Glomerular endothelial cell (primary cell): ENCODE measurements around the gene KRT35. TPM values are rescaled to one million over a fixed set of nuclear protein-coding genes. Genes with fewer than 3 reads are reported as not detected.

Experiments used
- DNase-seq: peaks from one replicate; pipeline ENCODE4 v3.0.0-alpha.2; 2011; ENCODE audit warnings: low read depth, low spot score; ENCODE audit errors: extremely low read depth
- total RNA-seq: library from RNA; depleted of rRNA; stranded (reverse); fragments of >200 nt; gene quantifications from 2 replicates; pipeline ENCODE4 v1.2.3, GENCODE V29; 2015

KRT35 gene
- not detected in 2 replicates for total RNA-seq

DNA sequence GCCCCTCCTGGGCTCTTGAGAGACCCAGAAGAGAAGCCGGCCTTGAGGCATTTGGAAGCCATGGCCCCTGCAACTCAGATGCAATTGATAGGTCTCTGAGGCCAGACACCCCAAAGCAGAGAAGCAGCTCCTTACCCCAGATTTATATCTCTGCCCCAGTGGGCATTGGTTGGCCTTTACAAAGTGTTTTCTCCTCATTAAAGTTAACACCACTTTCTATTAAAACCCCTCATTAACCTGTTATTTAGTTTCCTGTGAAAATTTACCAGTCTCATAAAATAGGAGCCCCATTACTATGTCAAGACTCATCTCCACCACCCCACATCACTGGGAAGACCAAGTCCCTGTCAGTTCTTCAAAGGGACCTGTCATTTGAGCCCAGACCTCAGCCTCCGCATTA is at the start of gene KRT35:
KRT35 (minus strand) TSS at position 116 of the 400 bp plus-strand sequence; CDS start at position 62, 54 bp downstream.
- no peak for DNase-seq

DNA sequence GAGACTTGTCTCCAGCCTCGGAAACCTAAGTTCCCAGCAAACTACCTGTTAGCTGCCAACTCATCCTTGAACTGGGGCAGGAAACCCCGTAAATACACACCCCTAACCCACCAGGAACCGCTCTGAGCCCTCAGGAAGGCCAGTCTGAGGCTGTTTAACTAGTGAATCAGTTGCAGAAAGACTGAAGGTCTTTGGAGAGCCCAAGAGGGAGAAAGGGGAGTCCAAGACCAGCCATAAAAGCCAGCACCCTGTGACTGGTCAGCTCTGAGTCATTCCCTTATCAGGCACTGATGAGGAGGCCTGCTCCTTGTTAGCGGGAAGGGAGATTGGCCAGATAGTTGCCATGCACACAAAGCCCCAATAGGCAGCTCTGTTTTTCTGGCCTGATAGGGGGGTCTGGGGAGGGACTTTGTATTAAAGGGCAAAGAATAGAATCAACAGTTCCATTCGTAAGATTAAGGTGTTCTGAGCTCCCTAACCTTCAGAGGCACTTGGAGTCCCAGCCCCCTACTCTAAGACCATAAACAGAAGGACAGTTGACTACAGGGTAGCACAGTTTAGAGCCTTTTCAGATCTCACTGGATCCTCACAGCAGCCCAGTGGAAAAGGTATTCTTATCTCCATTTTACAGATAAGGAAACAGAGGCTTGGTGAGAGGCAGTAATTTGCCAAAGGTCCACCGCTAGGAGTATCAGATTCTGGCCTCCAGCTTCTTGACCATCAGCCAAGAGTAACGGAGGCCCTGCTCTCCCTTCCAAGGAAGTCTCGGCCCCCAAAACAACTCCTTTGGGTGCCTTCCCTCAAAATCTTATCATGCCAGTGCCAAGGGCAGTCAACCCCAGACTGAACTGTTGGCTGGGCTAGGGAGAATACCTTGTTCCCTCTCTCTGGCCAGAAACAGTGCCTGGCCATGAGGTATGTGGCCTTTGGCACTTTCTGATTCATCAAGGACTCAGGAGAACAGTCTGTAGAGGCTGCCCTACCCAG is 49.4 kb upstream of the KRT35 start:
- peak; percentile 65 for DNase-seq

DNA sequence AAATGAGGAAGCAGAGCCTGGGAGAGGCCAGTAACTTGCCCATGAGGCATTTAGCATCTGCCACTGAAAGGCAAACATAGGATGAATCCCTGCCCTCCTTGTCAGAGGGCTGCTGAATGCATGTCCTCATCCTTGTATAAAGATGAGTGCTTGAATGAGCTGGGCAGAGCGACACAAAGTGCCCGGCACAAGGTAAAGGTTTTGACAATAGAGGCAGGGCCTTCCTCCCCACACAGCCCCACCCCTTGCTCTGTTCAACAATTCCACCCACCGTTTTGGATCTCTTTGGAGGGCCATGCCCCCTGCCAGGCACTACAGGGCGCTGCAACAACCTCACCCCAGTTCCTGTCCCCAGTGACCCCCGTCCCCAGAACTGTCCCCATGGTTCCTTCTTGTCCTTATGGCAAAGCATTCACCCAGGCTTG is 48.6 kb upstream of the KRT35 start:
- no peak for DNase-seq

DNA sequence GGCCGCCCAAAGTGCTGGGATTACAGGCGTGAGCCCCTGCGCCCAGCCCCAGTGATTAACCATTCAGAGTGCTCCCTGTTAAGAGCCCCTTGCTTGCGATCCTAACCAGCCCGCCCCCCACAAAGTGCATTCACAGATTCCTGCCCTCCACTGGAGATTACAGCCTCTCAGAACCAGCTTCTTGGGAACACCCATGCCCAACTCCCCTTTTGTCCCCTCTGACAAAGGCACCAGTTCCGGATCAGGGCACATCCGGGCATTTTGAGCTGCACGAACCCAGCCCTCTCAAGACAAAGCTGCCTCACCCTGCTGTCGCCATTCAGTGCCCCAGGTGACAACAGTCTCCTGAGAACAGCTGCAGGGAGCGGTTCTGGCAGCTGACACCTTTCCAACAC is 48.0 kb upstream of the KRT35 start:
- DNase-seq, result no peak

DNA sequence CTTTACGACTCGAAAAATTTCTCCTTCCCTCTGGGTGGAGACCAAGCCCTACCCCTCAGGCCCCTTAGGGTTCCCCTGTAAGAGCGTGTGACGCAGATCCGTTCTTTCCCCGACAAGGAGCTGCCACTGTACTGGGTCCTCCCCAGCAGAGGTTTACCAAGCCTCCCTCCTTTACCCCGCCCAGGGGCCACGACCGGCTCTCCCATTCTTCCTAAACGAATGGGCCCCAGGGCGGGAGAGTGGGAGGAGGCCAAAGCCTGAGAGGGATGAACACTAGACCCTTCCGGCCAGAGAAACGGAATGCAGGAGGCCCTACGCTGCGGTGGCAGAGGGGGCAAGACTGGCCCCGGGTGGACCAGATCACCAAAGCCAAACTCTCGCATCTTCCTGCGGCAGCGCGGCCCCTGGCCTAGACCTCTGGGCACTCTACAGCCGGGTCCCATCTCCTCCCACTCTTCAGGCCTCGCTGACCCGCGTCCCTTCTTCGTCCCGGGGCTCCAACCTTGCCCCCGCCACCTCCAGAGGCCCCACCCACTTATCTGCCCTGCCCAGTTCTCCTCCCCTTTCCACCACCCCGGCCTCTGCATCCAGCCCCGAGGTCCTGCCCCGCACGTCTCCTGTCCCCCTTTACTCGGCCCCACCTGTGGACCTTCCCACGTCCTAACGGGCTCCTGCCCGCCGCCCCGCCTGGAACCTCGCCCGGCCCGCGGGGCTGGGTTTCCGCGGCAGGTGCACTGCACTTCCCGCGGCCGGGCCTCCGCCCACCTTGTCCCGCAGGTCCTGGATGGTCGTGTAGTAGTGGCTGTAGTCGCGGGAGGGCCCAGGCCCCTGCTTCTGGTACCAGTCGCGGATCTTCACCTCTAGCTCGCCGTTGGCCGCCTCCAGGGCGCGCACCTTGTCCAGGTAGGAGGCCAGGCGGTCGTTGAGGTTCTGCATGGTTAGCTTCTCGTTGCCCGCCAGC is 46.4 kb upstream of the KRT35 start:
- no peak for DNase-seq

DNA sequence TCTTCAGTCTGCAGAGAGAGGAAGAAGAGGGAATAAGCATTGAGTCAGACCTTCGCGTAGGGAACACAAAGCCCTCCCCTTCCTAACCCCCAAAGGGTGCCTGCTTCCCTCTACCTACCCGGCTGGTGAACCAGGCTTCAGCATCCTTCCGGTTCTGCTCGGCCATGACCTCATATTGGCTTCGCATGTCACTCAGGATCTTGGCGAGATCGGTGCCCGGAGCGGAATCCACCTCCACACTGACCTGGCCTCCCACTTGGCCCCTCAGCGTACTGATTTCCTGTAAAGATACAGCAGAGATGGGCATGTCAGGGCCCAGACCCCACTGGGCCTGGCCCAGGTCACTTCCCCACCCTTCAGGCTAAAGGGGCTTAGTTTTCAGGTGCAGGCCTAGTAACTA is 43.3 kb upstream of the KRT35 start:
- no peak for DNase-seq

DNA sequence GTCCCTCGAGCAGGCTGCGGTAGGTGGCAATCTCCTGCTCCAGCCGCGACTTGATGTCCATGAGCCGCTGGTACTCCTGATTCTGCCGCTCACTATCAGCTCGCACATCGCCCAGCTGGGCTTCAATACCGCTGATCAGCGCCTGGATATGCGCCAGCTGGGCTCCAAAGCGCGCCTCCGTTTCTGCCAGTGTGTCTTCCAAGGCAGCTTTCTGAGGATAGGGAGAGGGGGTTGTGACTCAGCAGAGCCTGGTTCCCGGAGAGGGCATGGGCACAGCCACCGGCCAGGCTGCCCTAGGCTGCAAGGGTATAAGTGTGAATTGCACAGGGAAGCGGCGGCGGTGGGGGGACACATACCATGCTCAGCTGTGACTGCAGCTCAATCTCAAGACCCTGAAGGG is 42.8 kb upstream of the KRT35 start:
- DNase-seq, result no peak

DNA sequence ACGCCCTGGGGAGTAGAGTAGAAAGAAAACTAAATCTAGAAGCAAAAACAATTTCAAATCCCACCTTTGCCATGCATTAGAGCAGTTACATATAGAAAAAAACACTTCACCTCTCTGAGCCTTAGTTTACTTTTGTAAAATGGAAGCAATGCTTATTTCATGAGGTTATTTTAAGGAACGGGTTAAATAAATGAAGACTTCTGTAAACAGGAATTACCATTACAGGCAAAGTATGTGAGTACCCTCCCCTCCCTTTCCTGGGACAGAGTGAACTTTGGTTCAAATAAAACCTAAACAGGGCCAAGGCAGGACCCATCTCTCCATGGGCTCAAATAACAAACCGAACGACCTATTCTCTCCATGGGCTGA is 42.3 kb upstream of the KRT35 start:
- no peak for DNase-seq

DNA sequence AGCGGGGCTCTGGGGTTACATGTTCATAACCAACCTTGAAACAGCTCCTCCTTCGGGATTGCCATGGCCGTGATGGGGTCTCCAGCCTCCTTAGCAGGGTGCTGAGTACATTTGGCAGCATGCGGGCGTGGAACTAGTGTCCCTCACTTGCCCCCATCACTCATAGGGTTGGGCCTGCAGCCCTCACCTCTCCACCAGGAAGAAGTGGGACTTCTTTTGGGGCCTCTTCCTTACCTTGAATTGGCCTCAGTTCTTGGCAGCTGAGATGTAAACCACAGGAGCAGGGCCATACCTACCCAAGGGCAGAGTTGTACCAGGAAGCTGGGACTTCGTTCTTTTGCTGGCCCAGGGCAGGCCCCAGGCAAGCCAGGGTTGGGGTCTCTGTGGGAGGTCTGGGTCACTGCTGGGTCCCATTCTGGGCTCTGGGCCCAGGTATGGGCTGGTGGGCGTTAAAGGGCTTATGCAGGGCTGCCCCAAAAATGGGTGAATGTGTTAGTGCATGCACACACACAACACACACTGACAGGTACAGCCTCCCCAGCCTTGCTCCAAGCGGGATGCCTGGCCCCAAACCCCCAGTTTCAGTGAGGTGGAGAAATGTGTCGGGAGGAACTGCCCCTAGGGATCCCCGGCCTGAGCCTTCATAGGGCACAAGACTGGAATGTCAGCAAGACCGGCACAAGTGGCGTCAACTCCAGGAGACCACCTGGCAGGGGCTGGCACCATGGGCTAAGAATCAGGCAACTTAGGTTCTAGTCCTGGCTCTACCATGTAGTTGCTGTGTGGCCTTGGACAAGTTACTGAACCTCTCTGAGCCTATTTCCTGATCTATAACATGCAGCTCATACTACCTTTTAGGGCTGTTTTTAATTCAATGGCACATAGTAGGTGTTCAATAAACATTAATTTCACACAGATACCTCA is 41.6 kb upstream of the KRT35 start:
- DNase-seq, result no peak

DNA sequence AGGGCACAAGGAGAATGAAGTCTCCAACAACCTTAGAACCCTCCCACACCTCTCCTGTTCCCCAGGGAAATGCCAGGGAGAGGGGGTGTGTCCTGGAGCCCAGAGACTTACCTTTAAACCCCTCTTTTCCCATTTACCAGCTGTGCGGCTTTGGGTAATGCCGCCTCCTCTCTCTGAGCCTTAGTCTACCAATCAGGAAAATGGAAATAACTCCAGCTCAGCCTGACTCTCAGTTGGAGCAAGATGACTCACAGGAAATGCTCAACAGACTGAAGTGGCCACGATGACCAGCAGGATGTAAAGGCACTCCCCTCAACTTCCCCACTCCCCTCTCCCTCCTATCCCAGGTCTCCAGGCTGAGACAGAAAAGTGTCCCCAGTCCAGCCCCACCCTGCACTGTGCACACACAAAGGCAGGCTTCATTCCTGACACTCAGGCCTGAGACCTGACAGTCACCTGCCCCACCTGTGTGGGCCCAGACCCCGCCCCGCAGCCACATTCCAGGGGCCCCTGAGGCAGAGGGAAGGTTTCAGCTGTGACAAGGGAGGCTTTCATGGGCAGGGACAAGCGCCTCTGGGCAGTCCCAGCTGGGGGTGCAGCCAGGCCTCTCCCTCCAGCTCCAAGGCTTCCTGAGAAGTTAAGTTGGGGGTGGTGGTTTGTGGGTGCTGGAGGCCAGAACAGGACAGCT is 40.8 kb upstream of the KRT35 start:
- peak; percentile 47 for DNase-seq

DNA sequence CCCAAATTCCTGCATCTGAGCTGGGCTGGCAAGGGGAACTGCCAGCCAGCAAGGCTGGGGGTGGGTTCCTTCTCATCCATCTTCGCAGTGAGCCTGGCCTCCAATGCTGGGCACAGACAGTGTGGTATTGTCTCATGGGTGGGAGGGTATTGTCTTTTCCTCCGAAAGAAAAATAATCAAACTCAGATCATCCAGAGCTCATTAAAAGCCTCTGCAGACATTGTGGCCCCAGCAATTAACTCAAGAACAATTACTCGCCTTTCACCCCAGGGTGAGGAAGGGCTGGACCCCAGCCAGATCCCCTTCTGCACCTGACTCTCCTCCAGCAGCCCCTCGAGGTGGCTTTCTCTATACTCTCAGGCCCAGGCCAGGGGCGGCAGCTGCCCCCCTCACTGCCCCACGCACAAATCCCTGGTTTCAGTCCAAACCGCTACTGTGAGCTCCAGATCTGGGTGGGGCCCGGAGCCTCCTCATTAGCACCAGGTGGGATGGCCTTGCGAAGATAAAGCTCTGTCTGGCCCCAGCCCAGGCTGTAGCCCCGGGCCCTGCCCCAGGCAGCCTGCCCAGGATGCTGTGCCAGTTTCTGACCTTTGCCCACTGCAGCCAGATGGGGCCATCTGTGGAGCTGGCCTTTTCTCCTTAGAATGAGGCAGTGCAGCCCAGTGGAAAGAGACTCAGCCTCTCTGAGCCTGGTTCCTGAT is 40.0 kb upstream of the KRT35 start:
- DNase-seq, result no peak

DNA sequence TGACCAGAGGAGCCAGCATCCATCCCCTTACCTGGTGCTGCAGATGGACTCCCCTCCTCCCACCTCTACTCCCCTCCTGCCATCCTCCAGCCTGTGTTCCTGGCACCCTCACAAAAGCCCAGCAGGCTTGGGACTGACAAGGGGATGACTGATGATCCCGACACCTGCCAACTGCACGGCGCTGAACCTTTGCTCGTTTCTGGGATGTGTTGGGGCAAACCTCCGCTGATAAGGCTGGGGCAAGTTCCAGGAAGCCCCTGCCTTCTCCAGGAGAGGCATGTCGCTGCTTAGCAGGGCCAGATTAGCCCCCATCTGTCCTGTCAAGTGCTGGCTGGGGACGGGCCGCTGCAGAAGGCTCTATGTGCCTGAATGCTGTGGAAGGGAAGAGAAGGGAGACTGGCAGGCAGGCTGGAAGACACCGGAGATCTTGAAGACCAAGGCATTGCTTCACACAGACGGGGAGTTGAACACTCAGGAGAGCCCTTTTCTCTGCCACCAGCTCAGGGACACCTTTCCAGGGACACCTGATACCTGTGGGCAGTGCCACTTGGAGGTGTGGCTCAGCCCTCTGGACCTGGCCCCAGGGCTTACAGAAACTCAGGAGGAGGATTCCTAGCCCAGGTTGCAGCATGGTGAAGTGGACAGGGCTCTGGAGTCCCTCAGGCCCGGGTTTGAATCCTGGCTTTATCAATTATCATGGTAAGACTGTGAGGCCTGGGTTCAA is 38.7 kb upstream of the KRT35 start:
- DNase-seq, result no peak

DNA sequence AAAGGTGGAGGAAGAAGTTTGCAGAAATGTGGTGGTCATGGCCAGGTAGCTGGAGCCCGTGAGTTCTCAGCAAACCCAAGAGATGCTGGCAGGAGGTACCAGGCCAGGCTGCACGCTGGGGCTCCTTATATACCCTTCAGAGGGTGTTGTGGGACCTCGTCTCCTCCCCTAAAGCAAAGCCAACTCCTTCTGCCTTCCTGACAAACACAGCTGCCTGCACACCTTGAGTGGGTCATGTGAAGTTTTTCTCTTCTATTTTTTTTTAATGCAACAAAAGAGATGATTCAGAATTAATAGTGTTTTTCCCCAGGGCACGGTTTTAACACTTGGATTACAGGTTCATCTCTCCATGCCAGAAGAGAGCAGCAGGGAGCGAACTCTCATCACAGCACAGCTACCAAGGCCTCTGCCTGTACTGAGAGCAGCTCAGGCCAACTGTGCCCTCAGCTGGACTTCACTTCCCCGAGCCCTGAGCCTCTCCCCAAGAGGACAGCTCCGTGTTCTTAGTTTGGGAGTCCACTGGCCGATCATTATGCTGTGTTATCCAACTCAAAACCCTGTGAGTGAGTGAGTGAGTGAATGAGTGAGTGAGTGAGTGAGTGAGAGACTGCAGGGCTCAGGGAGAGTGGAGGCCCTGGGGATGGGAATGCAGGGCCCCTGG is 38.0 kb upstream of the KRT35 start, which contains the start of gene KRT15:
KRT15 (minus strand) TSS at position 102 of the 661 bp plus-strand sequence; CDS start at position 39, 63 bp downstream.
- DNase-seq, result no peak

DNA sequence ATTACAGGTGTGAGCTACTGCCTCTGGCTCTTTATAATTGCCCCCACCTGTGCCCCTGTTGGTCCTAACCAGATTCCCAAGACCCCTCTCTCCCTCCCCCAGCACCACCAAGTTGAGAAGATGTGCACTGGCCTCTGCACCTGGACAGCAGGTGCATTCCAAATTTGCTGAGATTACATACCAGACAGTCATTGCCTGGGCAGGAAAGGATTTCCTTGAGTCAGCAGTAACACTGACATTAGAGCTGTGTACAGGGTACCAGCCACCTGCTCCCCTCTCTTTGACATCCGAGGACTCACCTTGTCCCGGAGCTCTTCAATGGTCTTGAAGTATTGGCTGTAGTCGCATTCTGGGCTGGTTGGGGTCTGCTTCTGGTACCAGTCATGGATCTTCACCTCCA is 37.1 kb upstream of the KRT35 start:
- DNase-seq, result no peak

DNA sequence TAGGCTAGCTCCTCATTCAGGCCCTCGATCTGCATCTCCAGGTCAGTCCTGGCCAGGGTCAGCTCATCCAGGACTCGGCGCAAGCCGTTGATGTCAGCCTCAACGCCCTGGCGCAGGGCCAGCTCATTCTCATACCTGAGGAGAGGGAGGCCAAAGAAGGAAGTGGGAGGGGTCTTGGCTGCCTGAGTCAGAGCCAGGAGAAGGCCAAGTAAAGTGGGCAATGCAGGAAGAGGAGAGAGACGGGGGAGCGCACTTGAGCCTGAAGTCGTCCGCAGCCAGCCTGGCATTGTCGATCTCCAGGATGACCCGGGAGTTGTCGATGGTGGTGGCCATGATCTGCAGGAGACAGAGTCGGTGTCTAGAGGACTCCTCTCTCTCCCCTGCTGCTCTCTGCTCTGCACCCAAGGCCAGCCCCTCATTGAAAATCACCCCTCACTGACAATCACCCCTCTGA is 35.9 kb upstream of the KRT35 start:
- no peak for DNase-seq

DNA sequence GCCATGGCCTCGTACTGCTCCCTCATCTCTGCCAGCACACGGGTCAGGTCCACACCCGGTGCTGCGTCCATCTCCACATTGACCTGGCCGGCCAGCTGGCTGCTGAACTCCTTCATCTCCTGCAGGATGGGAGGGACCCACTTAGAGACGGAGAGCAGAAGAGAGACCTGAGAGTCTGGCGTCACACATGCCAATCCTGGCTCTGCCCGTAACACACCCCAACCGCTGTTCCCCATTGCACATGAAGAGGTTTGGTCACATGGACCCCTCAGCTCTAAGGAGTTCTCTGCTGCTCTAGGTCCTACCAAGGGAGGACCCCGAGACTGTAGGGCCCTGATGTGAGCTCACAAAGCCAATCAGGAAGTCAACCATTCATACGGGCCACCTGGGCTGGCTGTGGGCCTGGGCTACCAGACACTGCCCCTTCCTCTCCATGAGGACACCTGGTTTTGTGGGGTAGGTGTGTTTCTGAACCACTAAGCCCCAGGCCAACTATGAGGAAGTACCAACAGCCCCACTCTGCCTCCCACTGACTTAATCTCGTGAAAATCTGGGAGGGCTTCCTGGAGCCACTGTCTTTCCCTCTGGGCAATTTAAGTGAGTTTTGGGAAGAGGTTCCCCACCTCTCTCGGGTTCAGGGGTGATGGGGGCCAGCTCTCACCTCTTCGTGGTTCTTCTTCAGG is 35.3 kb upstream of the KRT35 start:
- DNase-seq, result no peak

DNA sequence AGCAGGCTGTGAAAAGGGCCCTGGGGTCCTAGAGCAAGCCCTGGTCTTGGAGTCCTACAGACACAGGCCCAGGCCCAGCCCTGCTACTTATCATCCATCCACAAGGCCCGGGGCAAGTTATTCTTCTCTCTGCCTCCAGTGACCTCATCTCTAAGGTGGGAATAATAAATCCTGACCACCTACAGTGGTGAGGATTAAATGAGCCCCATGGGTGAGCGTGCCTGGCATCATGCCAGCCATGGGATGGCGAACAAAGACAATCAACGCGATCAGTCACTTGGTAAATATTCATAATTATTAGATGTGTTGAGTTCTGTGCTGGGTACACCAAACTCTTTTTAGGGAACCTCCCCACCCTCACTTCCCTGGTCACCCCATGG is 32.2 kb upstream of the KRT35 start:
- DNase-seq, result no peak
